IMR-90 (cell line): Measurements from ENCODE around the gene CDKAL1. TPM values are rescaled to one million over a fixed set of nuclear protein-coding genes. Genes with fewer than 3 reads are reported as not detected.

Source experiments
- ATAC-seq: fragments of 200-7000 bp; cut with Tn5 transposase; 2 replicates; pipeline ENCODE4 v1.9.1; 2020; ENCODE audit warnings: low read depth, mild to moderate bottlenecking, moderate library complexity
- BruUV-seq: library from RNA; stranded (reverse); fragments of 400-500 nt; replicated peaks from 2 replicates; lab custom pipeline; 2021; lab: Mats Ljungman, UMichigan
- CTCF ChIA-PET: fragments of 300-600 bp; formaldehyde crosslinking; extraction: SDS; loops from one replicate; lab custom pipeline; 2021; ENCODE audit warnings: antibody characterized with exemption; lab: Yijun Ruan, JAX
- POLR2A ChIA-PET: fragments of 300-600 bp; sonication (Branson Sonifier 250); formaldehyde crosslinking; loops from one replicate; lab custom pipeline; 2022; ENCODE audit warnings: antibody characterized with exemption; ENCODE audit not compliant: unreplicated experiment; lab: Charles Lee
- DNase-seq: peaks from one replicate; pipeline ENCODE4 v3.0.0; 2013
- H2AFZ ChIP-seq: replicated peaks from 2 replicates; pipeline ENCODE3; 2013; ENCODE audit warnings: low read length, mild to moderate bottlenecking; ENCODE audit not compliant: poor library complexity
- H2AK5ac ChIP-seq: 2 replicates; pipeline ENCODE4 v1.6.1; 2013; ENCODE audit warnings: low read depth, low read length, inconsistent platforms
- H2AK9ac ChIP-seq: replicated peaks from 2 replicates; pipeline ENCODE3; 2013; ENCODE audit warnings: mild to moderate bottlenecking, low read depth, low read length, moderate library complexity; ENCODE audit not compliant: poor library complexity
- H2BK120ac ChIP-seq: 2 replicates; pipeline ENCODE4 v1.6.1; 2013; ENCODE audit warnings: low read depth, low read length, inconsistent platforms
- H2BK15ac ChIP-seq: 3 replicates; pipeline ENCODE4 v1.6.1; 2013; ENCODE audit warnings: low read depth, low read length, inconsistent platforms
- H2BK20ac ChIP-seq: 2 replicates; pipeline ENCODE4 v1.6.1; 2013; ENCODE audit warnings: low read depth, mild to moderate bottlenecking, inconsistent platforms, low read length, moderate library complexity
- H2BK5ac ChIP-seq: 2 replicates; pipeline ENCODE4 v1.6.1; 2013; ENCODE audit warnings: mild to moderate bottlenecking, low read depth, low read length, inconsistent platforms; ENCODE audit not compliant: poor library complexity, severe bottlenecking
- H3K14ac ChIP-seq: replicated peaks from 2 replicates; pipeline ENCODE4 v1.6.1; 2013; ENCODE audit warnings: low read depth, low read length, inconsistent platforms
- H3K18ac ChIP-seq: 2 replicates; pipeline ENCODE4 v1.6.1; 2013; ENCODE audit warnings: low read depth, low read length, control low read depth
- H3K23ac ChIP-seq: 2 replicates; pipeline ENCODE4 v1.6.1; 2013; ENCODE audit warnings: low read depth, low read length, inconsistent platforms
- H3K27ac ChIP-seq: 2 replicates; pipeline ENCODE4 v1.5.1; 2013; ENCODE audit warnings: mild to moderate bottlenecking, control low read depth, low read length; ENCODE audit not compliant: insufficient read depth
- H3K27me3 ChIP-seq: 2 replicates; pipeline ENCODE4 v1.6.1; 2013; ENCODE audit warnings: low read length; ENCODE audit not compliant: control insufficient read depth, insufficient read depth
- H3K36me3 ChIP-seq: 2 replicates; pipeline ENCODE4 v1.6.1; 2013; ENCODE audit warnings: low read length, mixed read lengths; ENCODE audit not compliant: control insufficient read depth, insufficient read depth
- H3K4ac ChIP-seq: 2 replicates; pipeline ENCODE4 v1.6.1; 2013; ENCODE audit warnings: low read depth, low read length, inconsistent platforms
- H3K4me1 ChIP-seq: 2 replicates; pipeline ENCODE4 v1.6.1; 2013; ENCODE audit warnings: low read length, mixed read lengths; ENCODE audit not compliant: control insufficient read depth, insufficient read depth
- H3K4me2 ChIP-seq: 2 replicates; pipeline ENCODE4 v1.6.1; 2013; ENCODE audit warnings: low read depth, mild to moderate bottlenecking, control low read depth, low read length, moderate library complexity
- H3K4me3 ChIP-seq: 2 replicates; pipeline ENCODE4 v1.5.1; 2013; ENCODE audit warnings: low read depth, mild to moderate bottlenecking, control low read depth, low read length, moderate library complexity; ENCODE audit not compliant: insufficient read depth
- H3K56ac ChIP-seq: 2 replicates; pipeline ENCODE4 v1.6.1; 2013; ENCODE audit warnings: low read length, inconsistent platforms; ENCODE audit not compliant: insufficient read depth; ENCODE audit errors: extremely low read depth
- H3K79me1 ChIP-seq, 2 experiments: 2 replicates each; pipeline ENCODE4 v1.6.1; 2013; ENCODE audit warnings: low read length in 2 of 2, inconsistent platforms in 1 of 2, low read depth in 1 of 2
- H3K9ac ChIP-seq: 2 replicates; pipeline ENCODE4 v1.6.1; 2013; ENCODE audit warnings: low read depth, low read length, control low read depth
- H3K9me1 ChIP-seq: 2 replicates; pipeline ENCODE4 v1.6.1; 2013; ENCODE audit warnings: low read length, inconsistent platforms; ENCODE audit not compliant: insufficient read depth
- H3K9me3 ChIP-seq: 2 replicates; pipeline ENCODE4 v1.6.1; 2013; ENCODE audit warnings: low read length; ENCODE audit not compliant: control insufficient read depth, insufficient read depth
- H4K20me1 ChIP-seq: 2 replicates; pipeline ENCODE4 v1.6.1; 2013; ENCODE audit warnings: low read length, inconsistent platforms; ENCODE audit not compliant: insufficient read depth
- H4K5ac ChIP-seq: 2 replicates; pipeline ENCODE4 v1.6.1; 2013; ENCODE audit warnings: mild to moderate bottlenecking, low read depth, low read length, control low read depth
- H4K8ac ChIP-seq, 2 experiments: 2 replicates each; pipeline ENCODE4 v1.6.1; 2013; ENCODE audit warnings: low read depth in 2 of 2, low read length in 2 of 2, control low read depth in 1 of 2, inconsistent platforms in 1 of 2
- H4K91ac ChIP-seq: 2 replicates; pipeline ENCODE4 v1.6.1; 2013; ENCODE audit warnings: low read depth, low read length, inconsistent platforms; ENCODE audit not compliant: insufficient read depth
- BHLHE40 ChIP-seq: fragments of 150-350 bp; IDR thresholded peaks from 2 replicates; pipeline ENCODE4 v1.6.1; 2016; ENCODE audit warnings: mild to moderate bottlenecking, low read depth, low read length
- CEBPB ChIP-seq: IDR thresholded peaks from 2 replicates; pipeline ENCODE4 v1.6.1; 2012; ENCODE audit warnings: low read depth, low read length, improper control_type of control experiment
- CHD1 ChIP-seq: IDR thresholded peaks from 2 replicates; pipeline ENCODE4 v1.6.1; 2012; ENCODE audit warnings: low read depth, low read length, improper control_type of control experiment
- FOS ChIP-seq: fragments of 150-350 bp; IDR thresholded peaks from 2 replicates; pipeline ENCODE4 v1.6.1; 2016; ENCODE audit warnings: low read depth, low read length
- MAFK ChIP-seq: IDR thresholded peaks from 2 replicates; pipeline ENCODE4 v1.6.1; 2012; ENCODE audit warnings: low read depth, low read length, improper control_type of control experiment
- MXI1 ChIP-seq: IDR thresholded peaks from 2 replicates; pipeline ENCODE4 v1.6.1; 2012; ENCODE audit warnings: low read depth, mild to moderate bottlenecking, low read length, moderate library complexity, borderline replicate concordance
- NFE2L2 ChIP-seq: fragments of 150-350 bp; IDR thresholded peaks from 2 replicates; pipeline ENCODE4 v1.6.1; 2016; ENCODE audit warnings: low read depth, mild to moderate bottlenecking, low read length
- POLR2A ChIP-seq: IDR thresholded peaks from 2 replicates; pipeline ENCODE4 v1.6.1; 2012; ENCODE audit warnings: mild to moderate bottlenecking, low read depth, low read length
- RAD21 ChIP-seq: IDR thresholded peaks from 2 replicates; pipeline ENCODE4 v1.6.1; 2012; ENCODE audit warnings: low read length, improper control_type of control experiment
- SMC3 ChIP-seq: fragments of 150-350 bp; IDR thresholded peaks from 2 replicates; pipeline ENCODE4 v1.6.1; 2016; ENCODE audit warnings: low read depth, mild to moderate bottlenecking, antibody characterized with exemption, low read length, moderate library complexity
- WGBS, 2 experiments: methylation state at CpG; one replicate each; pipeline versions ENCODE4 v1.1.5 to v1.1.7; 2013; ENCODE audit warnings: missing lambda C conversion rate in 2 of 2; ENCODE audit not compliant: insufficient read length in 1 of 2; ENCODE audit errors: extremely low coverage in 2 of 2; 5-methylcytosine and 5-hydroxymethylcytosine counted together
- dilution Hi-C: fragments of 300-500 bp; cut with HindIII; formaldehyde crosslinking; loops from one replicate; pipeline ENCODE4 v1.14.3; 2018; ENCODE audit warnings: low sequenced_read_pairs; ENCODE audit not compliant: unreplicated experiment
- in situ Hi-C: fragments of 300-500 bp; cut with MboI; formaldehyde crosslinking; loops from 3 replicates; pipeline ENCODE4 v1.14.3; 2019; ENCODE audit warnings: low sequenced_read_pairs, inconsistent platforms, mixed read lengths
- intact Hi-C: fragments of 100-400 bp; cut with micrococcal nuclease; formaldehyde crosslinking; loops from 2 replicates; pipeline ENCODE4 v1.10.0; 2022
- polyA plus RNA-seq, 3 experiments: library from polyadenylated mRNA; depleted of rRNA; stranded (reverse); fragments of >200 nt; gene quantifications; 2 replicates each; pipeline ENCODE4 v1.2.3, GENCODE V29; 2012; ENCODE audit warnings: low replicate concordance in 1 of 3
- total RNA-seq: library from RNA; depleted of rRNA; stranded (reverse); fragments of >200 nt; gene quantifications from 2 replicates; pipeline ENCODE4 v1.2.3, GENCODE V29; 2012
- TF ChIP-seq, protein P1 (sequence below): fragments of 150-350 bp; IDR thresholded peaks from 2 replicates; pipeline ENCODE4 v1.6.1; 2016; ENCODE audit warnings: low read depth, mild to moderate bottlenecking, low read length, moderate library complexity, borderline replicate concordance
- TF ChIP-seq, protein P2 (sequence below): conservative IDR thresholded peaks from 2 replicates; pipeline ENCODE4 v1.5.1; 2012; ENCODE audit warnings: mild to moderate bottlenecking, low read depth, low read length, improper control_type of control experiment
- TF ChIP-seq, protein P3 (sequence below): fragments of 150-350 bp; IDR thresholded peaks from 2 replicates; pipeline ENCODE4 v1.6.1; 2017; ENCODE audit warnings: mild to moderate bottlenecking, antibody characterized with exemption, low read length, low read depth

Gene CDKAL1
- total and polyA plus RNA-seq, 2 of the 4 experiments (the other 2 are of a cell fraction): 3.7 to 13.1 TPM

DNA sequence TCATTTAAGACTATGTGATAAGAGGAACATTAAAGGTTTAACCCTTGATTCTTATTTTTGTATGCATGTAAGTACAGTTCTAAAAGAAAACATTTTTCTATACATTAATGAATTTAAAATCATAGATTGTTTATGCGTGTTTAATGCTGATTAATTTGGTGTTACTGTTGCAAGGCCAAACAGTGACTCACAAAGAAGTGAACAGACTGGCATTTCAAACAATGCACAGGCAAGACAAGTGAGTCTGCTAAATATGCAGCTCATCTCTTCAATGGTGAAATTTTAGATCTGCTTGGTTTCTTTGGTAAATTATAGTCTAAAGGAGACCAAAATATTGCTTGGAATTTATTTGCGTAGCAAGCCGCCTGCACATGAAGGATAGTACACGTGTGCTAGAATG is 641.9 kb downstream of the CDKAL1 start:
- Histone ChIP-seq H3K18ac (no peak overlapping the region), H3K56ac (no peak overlapping the region), H3K27ac (no peak overlapping the region), H3K79me1 (no peaks in the 10 kb centered on the region), H2BK5ac (no peak overlapping the region), H4K91ac (no peak overlapping the region), H3K9me1 (no peaks in the 10 kb centered on the region), H3K4ac (no peak overlapping the region), H2BK20ac (no peak overlapping the region), H4K20me1 (no peaks in the 10 kb centered on the region), H3K9me3 (no peaks in the 10 kb centered on the region), H2AFZ (no peak overlapping the region), H3K4me3 (no peak overlapping the region), H4K8ac (no peak overlapping the region), H3K4me1 (no peaks in the 10 kb centered on the region; the same call in 1 of the 2 replicates), H3K23ac (no peak overlapping the region), H3K9ac (no peak overlapping the region), H3K27me3 (no peaks in the 10 kb centered on the region), H4K5ac (no peak overlapping the region), H2AK9ac (no peak overlapping the region), H3K36me3 (no peaks in the 10 kb centered on the region), H2AK5ac (no peak overlapping the region), H3K14ac (no peak overlapping the region), H3K4me2 (no peak overlapping the region), H2BK15ac (no peak overlapping the region), H2BK120ac (no peak overlapping the region)
- no TSS peak for BruUV-seq
- in situ Hi-C loops (no loop called here), intact Hi-C loops (loop anchor here (5.0 kb wide), 1 partner anchor 89 kb away; no protein-coding TSS in a partner anchor), dilution Hi-C loops (no loop called here)
- WGBS, 2 experiments: 54% methylated on average over 3 of the region's 4 CpGs; no CpG with 5 or more reads in 1 of the 2 experiments
- CTCF ChIA-PET: no interaction called here
- POLR2A ChIA-PET: interaction anchor here (0.7 kb wide), 1 partner anchor 412 kb away, joined by 4 read pairs; no protein-coding TSS in a partner anchor
- ATAC-seq (no peak), DNase-seq (no peak)
- TF ChIP-seq, protein P1, sequence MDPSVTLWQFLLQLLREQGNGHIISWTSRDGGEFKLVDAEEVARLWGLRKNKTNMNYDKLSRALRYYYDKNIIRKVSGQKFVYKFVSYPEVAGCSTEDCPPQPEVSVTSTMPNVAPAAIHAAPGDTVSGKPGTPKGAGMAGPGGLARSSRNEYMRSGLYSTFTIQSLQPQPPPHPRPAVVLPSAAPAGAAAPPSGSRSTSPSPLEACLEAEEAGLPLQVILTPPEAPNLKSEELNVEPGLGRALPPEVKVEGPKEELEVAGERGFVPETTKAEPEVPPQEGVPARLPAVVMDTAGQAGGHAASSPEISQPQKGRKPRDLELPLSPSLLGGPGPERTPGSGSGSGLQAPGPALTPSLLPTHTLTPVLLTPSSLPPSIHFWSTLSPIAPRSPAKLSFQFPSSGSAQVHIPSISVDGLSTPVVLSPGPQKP: no peak
- no peak for TF ChIP-seq CHD1
- TF ChIP-seq, protein P2, sequence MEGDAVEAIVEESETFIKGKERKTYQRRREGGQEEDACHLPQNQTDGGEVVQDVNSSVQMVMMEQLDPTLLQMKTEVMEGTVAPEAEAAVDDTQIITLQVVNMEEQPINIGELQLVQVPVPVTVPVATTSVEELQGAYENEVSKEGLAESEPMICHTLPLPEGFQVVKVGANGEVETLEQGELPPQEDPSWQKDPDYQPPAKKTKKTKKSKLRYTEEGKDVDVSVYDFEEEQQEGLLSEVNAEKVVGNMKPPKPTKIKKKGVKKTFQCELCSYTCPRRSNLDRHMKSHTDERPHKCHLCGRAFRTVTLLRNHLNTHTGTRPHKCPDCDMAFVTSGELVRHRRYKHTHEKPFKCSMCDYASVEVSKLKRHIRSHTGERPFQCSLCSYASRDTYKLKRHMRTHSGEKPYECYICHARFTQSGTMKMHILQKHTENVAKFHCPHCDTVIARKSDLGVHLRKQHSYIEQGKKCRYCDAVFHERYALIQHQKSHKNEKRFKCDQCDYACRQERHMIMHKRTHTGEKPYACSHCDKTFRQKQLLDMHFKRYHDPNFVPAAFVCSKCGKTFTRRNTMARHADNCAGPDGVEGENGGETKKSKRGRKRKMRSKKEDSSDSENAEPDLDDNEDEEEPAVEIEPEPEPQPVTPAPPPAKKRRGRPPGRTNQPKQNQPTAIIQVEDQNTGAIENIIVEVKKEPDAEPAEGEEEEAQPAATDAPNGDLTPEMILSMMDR: no peak
- TF ChIP-seq BHLHE40: no peak
- no peak for TF ChIP-seq RAD21
- no peak for TF ChIP-seq MAFK
- TF ChIP-seq CEBPB: no peak
- TF ChIP-seq, protein P3, sequence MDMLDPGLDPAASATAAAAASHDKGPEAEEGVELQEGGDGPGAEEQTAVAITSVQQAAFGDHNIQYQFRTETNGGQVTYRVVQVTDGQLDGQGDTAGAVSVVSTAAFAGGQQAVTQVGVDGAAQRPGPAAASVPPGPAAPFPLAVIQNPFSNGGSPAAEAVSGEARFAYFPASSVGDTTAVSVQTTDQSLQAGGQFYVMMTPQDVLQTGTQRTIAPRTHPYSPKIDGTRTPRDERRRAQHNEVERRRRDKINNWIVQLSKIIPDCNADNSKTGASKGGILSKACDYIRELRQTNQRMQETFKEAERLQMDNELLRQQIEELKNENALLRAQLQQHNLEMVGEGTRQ: no peak
- TF ChIP-seq FOS: no peak
- TF ChIP-seq MXI1: no peak
- no peak for TF ChIP-seq NFE2L2
- no peak for TF ChIP-seq POLR2A
- no peak for TF ChIP-seq SMC3
